OCI-LY7 (cell line): ENCODE measurements around the gene DCPS.

Source experiments
- EZH2phosphoT487 ChIP-seq: fragments of 200-600 bp; sonication (generic); IDR thresholded peaks from 2 replicates; pipeline ENCODE4 v1.6.1; 2018; ENCODE audit warnings: low read depth, borderline replicate concordance, mild to moderate bottlenecking, mixed run types, antibody characterized with exemption, low read length, moderate library complexity, mixed read lengths
- TF ChIP-seq, protein P1 (sequence below): fragments of 200-600 bp; sonication (generic); conservative IDR thresholded peaks from 2 replicates; pipeline ENCODE4 v1.5.1; 2014; ENCODE audit warnings: mild to moderate bottlenecking, antibody characterized with exemption, low read length, moderate library complexity, mixed read lengths

DNA sequence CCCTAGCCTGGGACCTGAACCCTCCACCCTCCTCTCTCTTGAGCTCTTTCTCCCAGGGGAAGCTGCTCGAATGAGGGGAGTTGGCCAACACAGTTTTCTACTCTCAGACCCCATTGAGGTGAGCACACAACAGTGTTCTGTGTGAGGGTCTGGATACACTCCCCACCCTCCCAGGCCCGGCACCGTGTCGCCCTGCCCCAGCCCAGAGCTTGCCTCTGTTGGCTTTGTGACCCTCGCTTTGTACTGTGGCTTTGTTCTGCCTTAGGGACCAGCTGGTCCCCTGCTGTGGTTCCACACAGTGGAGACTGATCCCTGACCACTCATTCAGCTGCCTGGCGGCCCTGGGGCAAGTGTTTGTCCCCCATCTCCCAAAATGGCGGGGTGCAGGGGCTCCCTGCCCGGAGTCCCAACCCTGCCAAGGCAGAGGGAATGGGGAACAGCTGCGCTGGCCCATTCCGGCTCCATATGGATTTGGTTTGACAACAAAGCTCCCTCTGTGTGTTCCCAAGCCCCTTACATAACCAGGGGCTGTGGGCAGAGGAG, 59.9 kb downstream of the DCPS start:
- TF ChIP-seq, protein P1, sequence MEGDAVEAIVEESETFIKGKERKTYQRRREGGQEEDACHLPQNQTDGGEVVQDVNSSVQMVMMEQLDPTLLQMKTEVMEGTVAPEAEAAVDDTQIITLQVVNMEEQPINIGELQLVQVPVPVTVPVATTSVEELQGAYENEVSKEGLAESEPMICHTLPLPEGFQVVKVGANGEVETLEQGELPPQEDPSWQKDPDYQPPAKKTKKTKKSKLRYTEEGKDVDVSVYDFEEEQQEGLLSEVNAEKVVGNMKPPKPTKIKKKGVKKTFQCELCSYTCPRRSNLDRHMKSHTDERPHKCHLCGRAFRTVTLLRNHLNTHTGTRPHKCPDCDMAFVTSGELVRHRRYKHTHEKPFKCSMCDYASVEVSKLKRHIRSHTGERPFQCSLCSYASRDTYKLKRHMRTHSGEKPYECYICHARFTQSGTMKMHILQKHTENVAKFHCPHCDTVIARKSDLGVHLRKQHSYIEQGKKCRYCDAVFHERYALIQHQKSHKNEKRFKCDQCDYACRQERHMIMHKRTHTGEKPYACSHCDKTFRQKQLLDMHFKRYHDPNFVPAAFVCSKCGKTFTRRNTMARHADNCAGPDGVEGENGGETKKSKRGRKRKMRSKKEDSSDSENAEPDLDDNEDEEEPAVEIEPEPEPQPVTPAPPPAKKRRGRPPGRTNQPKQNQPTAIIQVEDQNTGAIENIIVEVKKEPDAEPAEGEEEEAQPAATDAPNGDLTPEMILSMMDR: no peak
- TF ChIP-seq EZH2phosphoT487: no peak
